Measurements from ENCODE around the gene LRRC8D. TPM values are rescaled to one million over a fixed set of nuclear protein-coding genes. Genes with fewer than 3 reads are reported as not detected.

The LRRC8D gene
- total and polyA plus RNA-seq, 9 of the 15 experiments (the other 6 are each of a cell fraction or from before 2014, with no cell fraction given), result 3.4 to 53.9 (median 15.9) TPM

DNA sequence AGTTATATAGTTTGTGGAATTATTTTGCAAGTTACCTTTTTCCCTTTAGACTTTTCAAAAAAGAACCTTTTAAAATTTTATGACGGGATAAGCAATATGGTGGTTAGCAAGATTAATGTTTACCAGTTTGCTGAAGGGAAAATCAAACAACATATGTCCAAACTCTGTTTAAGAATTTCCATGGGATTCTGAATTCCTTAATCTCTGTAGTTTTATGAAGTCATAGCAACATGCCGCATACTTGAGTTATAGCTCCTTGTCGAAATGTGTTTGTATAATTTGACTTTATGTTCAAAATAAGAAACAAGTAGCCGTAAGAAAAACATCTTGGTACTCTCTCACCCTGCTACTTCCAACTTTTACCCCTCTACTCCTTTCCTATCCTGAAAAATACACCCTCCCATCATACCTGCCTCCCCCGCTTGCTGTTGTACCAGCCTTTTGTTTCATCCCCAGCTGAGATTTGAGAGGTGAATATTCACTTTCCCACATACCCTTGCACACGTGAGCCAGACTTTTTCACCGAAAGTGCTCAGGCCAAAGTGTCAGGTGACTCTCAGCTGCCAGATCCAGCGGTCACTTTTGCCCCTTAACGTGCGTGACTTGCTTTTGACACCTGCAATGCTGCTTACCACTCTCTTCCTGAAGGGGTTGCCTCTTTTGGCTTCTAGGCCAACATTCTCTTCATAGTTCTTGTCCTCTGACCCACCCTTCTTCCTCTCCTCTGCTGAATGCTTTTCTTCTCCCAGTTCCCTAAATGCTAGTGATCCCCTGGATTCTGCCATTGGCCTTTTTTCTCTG lies 90.6 kb downstream of the LRRC8D start (continued):
- TF ChIP-seq, protein P1, sequence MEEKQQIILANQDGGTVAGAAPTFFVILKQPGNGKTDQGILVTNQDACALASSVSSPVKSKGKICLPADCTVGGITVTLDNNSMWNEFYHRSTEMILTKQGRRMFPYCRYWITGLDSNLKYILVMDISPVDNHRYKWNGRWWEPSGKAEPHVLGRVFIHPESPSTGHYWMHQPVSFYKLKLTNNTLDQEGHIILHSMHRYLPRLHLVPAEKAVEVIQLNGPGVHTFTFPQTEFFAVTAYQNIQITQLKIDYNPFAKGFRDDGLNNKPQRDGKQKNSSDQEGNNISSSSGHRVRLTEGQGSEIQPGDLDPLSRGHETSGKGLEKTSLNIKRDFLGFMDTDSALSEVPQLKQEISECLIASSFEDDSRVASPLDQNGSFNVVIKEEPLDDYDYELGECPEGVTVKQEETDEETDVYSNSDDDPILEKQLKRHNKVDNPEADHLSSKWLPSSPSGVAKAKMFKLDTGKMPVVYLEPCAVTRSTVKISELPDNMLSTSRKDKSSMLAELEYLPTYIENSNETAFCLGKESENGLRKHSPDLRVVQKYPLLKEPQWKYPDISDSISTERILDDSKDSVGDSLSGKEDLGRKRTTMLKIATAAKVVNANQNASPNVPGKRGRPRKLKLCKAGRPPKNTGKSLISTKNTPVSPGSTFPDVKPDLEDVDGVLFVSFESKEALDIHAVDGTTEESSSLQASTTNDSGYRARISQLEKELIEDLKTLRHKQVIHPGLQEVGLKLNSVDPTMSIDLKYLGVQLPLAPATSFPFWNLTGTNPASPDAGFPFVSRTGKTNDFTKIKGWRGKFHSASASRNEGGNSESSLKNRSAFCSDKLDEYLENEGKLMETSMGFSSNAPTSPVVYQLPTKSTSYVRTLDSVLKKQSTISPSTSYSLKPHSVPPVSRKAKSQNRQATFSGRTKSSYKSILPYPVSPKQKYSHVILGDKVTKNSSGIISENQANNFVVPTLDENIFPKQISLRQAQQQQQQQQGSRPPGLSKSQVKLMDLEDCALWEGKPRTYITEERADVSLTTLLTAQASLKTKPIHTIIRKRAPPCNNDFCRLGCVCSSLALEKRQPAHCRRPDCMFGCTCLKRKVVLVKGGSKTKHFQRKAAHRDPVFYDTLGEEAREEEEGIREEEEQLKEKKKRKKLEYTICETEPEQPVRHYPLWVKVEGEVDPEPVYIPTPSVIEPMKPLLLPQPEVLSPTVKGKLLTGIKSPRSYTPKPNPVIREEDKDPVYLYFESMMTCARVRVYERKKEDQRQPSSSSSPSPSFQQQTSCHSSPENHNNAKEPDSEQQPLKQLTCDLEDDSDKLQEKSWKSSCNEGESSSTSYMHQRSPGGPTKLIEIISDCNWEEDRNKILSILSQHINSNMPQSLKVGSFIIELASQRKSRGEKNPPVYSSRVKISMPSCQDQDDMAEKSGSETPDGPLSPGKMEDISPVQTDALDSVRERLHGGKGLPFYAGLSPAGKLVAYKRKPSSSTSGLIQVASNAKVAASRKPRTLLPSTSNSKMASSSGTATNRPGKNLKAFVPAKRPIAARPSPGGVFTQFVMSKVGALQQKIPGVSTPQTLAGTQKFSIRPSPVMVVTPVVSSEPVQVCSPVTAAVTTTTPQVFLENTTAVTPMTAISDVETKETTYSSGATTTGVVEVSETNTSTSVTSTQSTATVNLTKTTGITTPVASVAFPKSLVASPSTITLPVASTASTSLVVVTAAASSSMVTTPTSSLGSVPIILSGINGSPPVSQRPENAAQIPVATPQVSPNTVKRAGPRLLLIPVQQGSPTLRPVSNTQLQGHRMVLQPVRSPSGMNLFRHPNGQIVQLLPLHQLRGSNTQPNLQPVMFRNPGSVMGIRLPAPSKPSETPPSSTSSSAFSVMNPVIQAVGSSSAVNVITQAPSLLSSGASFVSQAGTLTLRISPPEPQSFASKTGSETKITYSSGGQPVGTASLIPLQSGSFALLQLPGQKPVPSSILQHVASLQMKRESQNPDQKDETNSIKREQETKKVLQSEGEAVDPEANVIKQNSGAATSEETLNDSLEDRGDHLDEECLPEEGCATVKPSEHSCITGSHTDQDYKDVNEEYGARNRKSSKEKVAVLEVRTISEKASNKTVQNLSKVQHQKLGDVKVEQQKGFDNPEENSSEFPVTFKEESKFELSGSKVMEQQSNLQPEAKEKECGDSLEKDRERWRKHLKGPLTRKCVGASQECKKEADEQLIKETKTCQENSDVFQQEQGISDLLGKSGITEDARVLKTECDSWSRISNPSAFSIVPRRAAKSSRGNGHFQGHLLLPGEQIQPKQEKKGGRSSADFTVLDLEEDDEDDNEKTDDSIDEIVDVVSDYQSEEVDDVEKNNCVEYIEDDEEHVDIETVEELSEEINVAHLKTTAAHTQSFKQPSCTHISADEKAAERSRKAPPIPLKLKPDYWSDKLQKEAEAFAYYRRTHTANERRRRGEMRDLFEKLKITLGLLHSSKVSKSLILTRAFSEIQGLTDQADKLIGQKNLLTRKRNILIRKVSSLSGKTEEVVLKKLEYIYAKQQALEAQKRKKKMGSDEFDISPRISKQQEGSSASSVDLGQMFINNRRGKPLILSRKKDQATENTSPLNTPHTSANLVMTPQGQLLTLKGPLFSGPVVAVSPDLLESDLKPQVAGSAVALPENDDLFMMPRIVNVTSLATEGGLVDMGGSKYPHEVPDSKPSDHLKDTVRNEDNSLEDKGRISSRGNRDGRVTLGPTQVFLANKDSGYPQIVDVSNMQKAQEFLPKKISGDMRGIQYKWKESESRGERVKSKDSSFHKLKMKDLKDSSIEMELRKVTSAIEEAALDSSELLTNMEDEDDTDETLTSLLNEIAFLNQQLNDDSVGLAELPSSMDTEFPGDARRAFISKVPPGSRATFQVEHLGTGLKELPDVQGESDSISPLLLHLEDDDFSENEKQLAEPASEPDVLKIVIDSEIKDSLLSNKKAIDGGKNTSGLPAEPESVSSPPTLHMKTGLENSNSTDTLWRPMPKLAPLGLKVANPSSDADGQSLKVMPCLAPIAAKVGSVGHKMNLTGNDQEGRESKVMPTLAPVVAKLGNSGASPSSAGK (IDR thresholded peaks at IDR 0.05), result 0 out of 2 replicates have a peak, but pooled peaks have one; percentile 20
- TF ChIP-seq HDAC1 (IDR thresholded peaks at IDR 0.05) (0 out of 4 replicates have a peak, but pooled peaks of 1 of the 2 experiments have one; percentile 14), POLR2AphosphoS5 (IDR thresholded peaks at IDR 0.05; ENCODE audit: control insufficient read depth, insufficient read depth, low read depth, low read length) (no peak), JUN (IDR thresholded peaks at IDR 0.05; ENCODE audit: borderline replicate concordance, low read depth, low read length) (no peak), JUN (CRISPR knock-in tag; IDR thresholded peaks at IDR 0.05; ENCODE audit: borderline replicate concordance) (no peak), XRCC5 (IDR thresholded peaks at IDR 0.05; ENCODE audit: low read depth, low read length) (no peak), MAFF (IDR thresholded peaks at IDR 0.05; ENCODE audit: low read length) (no peak), ERF (CRISPR knock-in tag; IDR thresholded peaks at IDR 0.05) (no peak), MTA1 (IDR thresholded peaks at IDR 0.05; ENCODE audit: borderline replicate concordance) (no peak), STAT5B (CRISPR knock-in tag; IDR thresholded peaks at IDR 0.05) (no peak), BRCA1 (IDR thresholded peaks at IDR 0.05) (no peak), BRCA1 (CRISPR knock-in tag; IDR thresholded peaks at IDR 0.05) (no peak), ZFX (CRISPR knock-in tag; IDR thresholded peaks at IDR 0.05) (0 out of 2 replicates have a peak, but pooled peaks have one; percentile 14), ARNT (IDR thresholded peaks at IDR 0.05) (no peak), ZNF232 (CRISPR knock-in tag; IDR thresholded peaks at IDR 0.05) (no peak), HNRNPUL1 (IDR thresholded peaks at IDR 0.05; ENCODE audit: low read length) (no peak)
